T-helper 1 cell treated with Interleukin-12 subunit alpha and Interleukin-12 subunit beta and Interleukin-4 antibody, amounts not matched to agents 30 ng/mL and 1 ng/mL, for 36 hours (primary cell): ENCODE data around the gene TNFSF13B. TPM values are rescaled to one million over a fixed set of nuclear protein-coding genes. Genes with fewer than 3 reads are reported as not detected.
"Not testable (repeated sequence)": the region's sequence is repeated elsewhere in the genome, so short reads cannot be mapped to it uniquely, and the experiment has no call there.

ENCODE experiments used
- intact Hi-C: fragments of 100-400 bp; cut with micrococcal nuclease; formaldehyde crosslinking; loops from one replicate; pipeline ENCODE4 v1.15.1; 2024
- total RNA-seq: library from RNA; stranded (reverse); gene quantifications from 2 replicates; pipeline ENCODE4 v1.2.3, GENCODE V29; 2022

Gene TNFSF13B
- total RNA-seq, 1 donor from 2014 or later = 17.5 TPM

- intact Hi-C loops = no loop called here
These were observed 8.9 kb downstream of the TNFSF13B start for GRCh38 chr13:108278466-108278865.

DNA sequence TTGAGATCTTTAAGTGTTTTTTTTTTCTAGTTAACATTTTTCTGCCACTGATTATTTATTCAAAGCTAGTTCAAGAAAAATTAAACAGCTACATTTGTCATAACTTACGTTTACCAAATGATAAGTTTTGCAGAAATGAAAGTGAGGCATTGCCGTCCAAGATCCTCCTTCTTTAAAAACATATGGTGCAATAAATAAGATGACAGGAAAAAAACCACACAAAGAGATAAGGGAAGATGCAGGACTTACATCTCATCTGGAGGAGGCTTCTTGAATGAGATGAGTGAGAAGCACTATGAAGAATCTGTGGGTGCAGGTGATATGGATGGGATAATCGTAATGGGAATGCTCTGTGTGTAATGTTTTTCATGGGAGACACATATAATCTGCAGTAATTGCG is 12.4 kb downstream of the TNFSF13B start:
- intact Hi-C loops = no loop called here

DNA sequence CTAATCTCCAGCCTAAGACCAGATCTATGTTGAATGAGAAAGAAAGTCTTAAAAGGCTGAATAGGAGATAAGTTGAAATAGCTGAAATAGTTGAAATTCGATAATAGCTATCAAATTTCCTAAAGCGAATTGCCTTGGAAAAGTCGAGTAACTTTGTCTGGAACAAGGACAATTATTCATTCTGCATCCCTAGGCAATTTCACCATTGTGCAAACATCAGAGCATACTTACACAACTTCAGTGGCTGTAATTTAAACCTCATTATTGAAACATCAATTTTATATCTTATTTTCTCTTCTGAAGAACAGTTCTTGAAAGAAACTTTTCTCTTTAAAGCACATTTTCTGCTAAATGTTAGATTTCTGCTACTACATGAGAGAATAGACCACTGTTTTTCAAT is 13.6 kb downstream of the TNFSF13B start:
- intact Hi-C loops = no loop called here

DNA sequence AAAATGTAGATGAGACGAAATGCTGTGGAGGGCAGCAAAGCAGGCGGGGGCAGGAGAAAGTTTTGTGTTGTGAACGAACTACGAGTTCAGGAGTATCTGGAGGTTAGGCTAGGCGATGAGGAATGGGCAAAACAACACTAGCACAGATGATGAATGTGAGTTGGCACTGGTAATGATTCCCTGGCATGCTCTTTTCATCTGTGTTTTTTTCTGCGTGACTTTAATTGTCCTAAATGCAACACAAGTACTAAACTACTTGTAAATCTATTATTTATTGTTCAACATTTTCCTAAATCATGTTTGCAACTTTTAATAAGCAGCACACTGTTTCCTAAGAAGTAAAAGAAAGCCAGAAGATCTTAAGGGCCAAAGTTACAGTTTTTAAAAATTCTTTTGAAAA is 19.2 kb downstream of the TNFSF13B start:
- intact Hi-C loops = no loop called here

GRCh38 chr13:108289819-108290218 is 20.3 kb downstream of the TNFSF13B start:
- intact Hi-C loops = no loop called here

DNA sequence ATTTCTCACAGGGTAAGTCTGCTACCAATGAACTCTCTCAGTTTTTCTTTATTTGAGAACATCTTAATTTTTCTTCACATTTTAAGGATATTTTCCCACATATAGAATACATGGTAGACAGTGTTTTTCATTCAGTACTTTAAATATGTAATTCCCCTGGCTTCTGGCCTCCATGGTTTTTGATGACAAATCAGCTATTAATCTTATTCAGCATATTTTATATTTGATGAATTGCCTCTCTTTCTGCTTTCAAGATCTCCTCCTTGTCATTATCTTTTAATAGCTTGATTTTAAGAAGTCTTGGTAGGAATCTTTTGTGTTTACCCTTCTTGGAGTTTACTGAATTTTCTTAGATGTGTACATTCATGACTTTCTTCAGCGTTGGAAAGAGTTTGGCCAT is 27.6 kb downstream of the TNFSF13B start:
- intact Hi-C loops = no loop called here

GRCh38 chr13:108302279-108302678 is 32.8 kb downstream of the TNFSF13B start:
- intact Hi-C loops = no loop called here

GRCh38 chr13:108304170-108305016 is 34.9 kb downstream of the TNFSF13B start:
- intact Hi-C loops = no loop called here

- intact Hi-C loops = loop anchor here (2.0 kb wide), 2 partner anchors 37 to 87 kb away; partner anchors contain the start of genes ABHD13 and TNFSF13B
These were observed 36.1 kb downstream of the TNFSF13B start for GRCh38 chr13:108305655-108306054.

DNA sequence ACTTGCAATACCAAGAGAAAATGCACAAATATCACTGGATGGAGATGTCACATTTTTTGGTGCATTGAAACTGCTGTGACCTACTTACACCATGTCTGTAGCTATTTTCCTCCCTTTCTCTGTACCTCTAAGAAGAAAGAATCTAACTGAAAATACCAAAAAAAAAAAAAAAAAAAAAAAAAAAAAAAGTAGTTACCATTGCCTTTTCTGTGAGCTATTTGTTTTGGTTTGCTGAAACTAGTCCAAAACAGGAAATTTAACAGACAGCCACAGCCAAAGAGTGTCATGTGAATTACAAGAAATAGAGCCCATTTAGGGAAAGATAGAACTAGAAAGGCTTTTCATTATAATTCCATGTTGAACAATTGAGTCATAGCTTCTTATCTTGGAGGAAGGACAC is 37.3 kb downstream of the TNFSF13B start:
- intact Hi-C loops = loop anchor here (1.0 to 2.0 kb wide), 3 partner anchors 15 to 88 kb away; partner anchors contain the start of genes ABHD13 and TNFSF13B

GRCh38 chr13:108311596-108311995 is 42.1 kb downstream of the TNFSF13B start:
- intact Hi-C loops = not testable (repeated sequence)

GRCh38 chr13:108313382-108313781 is 43.9 kb downstream of the TNFSF13B start:
- intact Hi-C loops = no loop called here

- intact Hi-C loops = no loop called here
These were observed 45.8 kb downstream of the TNFSF13B start for GRCh38 chr13:108315273-108315672.

- intact Hi-C loops = no loop called here
These were observed 46.5 kb downstream of the TNFSF13B start for GRCh38 chr13:108315991-108316390.

DNA sequence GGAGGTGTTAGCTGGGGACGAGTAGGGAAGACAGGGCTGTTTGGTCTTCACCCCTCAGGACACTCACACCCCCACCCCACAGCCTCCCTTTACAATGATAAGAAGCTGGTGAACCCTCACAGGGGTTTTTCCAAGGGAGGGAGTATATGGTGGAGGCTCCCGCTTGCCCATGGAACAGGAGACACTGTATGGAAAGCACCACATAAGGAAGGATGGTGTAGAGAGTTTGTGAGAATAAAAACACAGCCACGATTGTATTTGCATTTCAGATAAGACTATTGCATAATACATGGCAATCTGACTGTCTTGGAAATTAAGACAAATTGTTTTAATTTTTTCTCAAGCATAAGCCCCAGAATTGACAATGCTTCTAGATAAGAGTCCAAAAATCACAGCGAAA is 46.9 kb downstream of the TNFSF13B start:
- intact Hi-C loops = no loop called here

- intact Hi-C loops = loop anchor here (1.0 to 10.0 kb wide), 6 partner anchors 15 to 1472 kb away; no protein-coding TSS in a partner anchor
These were observed 52.8 kb downstream of the TNFSF13B start for GRCh38 chr13:108322206-108322824.

DNA sequence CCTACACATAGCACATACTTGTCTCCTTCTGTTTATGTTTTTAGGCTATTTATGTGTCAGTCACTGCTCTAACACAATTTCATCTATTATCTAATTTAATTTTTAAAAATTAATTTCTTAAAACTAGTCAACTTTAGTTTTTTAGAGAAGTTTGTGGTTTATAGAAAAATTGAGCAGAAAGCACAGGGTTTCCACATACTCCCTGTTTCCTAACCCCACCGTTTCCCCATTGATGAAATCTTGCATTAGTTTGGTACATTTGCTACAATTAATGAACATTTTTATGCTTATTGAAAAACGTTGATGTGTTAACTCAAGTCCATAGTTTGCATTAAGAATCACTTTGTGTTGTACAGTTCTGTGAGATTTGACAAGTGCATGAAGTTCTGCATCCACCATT is 53.5 kb downstream of the TNFSF13B start:
- intact Hi-C loops = loop anchor here (2.0 to 10.0 kb wide), 3 partner anchors 20 to 1472 kb away; no protein-coding TSS in a partner anchor

DNA sequence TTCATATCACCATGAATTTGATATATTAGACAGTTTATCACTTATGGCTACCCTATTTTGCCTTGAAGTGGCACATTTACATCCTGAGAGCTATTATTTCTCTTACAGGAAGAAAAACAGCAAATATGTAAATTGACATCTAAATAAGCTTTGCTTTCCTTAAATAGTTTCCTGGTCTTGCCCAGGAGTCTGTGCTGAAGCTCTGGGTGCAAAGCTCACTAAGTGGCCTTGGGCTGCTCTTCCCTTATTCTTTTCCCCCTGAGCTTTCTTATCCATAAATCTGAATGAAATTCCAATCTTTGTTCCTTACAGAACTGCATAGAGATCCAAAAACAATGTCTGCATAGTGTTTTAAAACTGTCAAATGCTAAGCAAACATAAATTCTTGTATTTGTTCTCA is 56.3 kb downstream of the TNFSF13B start:
- intact Hi-C loops = loop anchor here (10.0 kb wide), 1 partner anchor 1469 kb away; no protein-coding TSS in a partner anchor

DNA sequence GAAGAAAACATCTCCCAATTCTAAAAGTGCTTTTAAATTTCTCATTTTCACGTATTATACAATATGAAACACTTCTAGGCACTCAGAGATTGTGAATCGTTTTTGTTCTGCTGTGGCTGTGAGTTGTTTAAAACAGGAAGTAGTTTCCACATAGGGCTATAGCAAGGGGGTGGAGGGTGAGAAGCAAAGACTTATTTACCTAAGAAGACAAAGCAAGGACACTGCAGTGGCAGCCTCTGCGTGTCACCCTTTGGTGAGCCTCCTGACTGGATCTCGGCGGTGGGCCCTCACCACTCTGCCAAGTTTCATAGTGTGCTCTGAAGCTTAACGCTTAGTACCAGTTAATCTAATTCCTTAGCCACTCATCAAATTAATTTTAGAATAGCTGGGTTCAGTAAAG is 56.8 kb downstream of the TNFSF13B start:
- intact Hi-C loops = loop anchor here (10.0 kb wide), 1 partner anchor 1468 kb away; no protein-coding TSS in a partner anchor

DNA sequence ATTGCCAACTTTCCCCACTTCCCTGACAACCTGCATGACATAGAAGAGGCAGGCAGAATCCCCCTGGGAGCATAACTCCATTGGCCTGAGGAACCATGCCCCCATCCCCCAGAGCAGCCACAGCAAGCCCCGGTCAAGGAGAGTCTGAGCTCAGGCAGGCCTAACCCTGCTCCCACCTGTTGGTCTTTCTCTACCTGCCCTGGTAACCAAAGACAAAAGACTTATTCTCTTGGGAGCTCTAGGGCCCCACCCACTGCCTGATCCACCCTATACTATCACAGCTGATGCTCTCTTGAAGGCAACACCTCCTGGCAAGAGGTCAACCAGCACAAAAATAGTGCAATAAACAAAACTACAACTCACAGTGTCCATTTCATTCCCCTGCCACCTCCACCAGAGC is 59.3 kb downstream of the TNFSF13B start:
- intact Hi-C loops = loop anchor here (10.0 kb wide), 1 partner anchor 1466 kb away; no protein-coding TSS in a partner anchor

DNA sequence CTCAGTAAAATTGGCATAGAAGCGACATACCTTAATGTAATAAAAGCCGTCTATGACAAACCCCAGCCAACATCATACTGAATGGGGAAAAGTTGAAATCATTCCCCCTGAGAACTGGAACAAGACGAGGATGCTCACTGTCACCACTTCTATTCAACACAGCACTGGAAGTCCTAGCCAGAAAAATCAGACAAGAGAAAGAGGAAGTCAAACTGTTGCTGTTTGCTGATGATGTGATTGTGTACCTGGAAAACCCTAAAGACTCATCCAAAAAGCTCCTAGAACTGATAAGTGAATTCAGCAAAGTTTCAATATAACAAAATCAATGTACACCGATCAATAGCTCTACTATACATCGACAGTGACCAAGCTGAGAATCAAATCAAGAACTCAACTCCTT is 63.3 kb downstream of the TNFSF13B start:
- intact Hi-C loops = no loop called here
